ENCODE measurements around the gene LOX. TPM values are rescaled to one million over a fixed set of nuclear protein-coding genes. Genes with fewer than 3 reads are reported as not detected.

Gene LOX
- total and polyA plus RNA-seq, 8 donors: 23.2 to 59.1 (median 26.5) TPM

DNA sequence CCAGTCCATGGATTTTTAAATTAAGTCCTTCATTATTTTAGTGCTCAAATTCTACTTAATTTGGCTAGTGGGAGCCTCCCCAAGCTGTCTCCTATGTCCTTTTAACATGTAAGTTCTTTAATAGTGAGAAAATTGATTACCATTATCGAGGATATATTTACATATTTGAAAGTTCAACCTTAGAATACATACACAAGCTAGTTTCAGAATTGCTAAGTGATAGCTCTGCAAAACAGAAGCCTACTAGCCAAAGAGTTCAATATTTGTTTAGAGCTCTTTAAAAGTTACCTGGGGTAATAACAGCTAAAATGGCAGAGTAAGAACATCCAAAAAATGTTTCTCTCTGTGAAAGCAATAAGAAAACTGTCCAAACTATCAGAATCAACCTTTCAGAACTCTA, 48.2 kb downstream of the LOX start:
- no peak for DNase-seq

DNA sequence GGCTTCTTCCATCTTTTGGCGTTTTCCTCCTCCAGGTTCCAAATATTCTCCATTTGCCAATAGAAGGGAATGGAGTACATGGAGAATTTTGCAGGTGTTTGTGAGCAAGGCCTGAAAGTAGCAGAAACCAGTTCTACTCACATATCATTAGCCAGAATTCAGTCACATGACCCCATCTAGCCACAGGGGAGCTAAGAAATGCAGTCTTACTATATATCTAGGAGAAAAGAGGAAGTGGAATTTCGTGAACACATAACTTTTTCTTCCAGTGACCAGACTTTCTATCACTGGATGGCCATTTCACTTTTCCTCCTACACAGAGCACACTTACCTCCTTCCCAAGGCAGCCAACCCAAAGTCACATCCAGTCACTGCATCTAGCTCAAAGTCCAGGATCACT, 55.1 kb downstream of the LOX start:
- Histone ChIP-seq H3K36me3 (peaks cover 0 to 58% of the 10 kb centered on the region in 2 donors), H3K27ac (no peak overlapping the region), H3K4me1 (no peaks in the 10 kb centered on the region), H3K4me3 (no peak overlapping the region), H3K27me3 (no peaks in the 10 kb centered on the region), H3K9me3 (no peaks in the 10 kb centered on the region)
- no peak for DNase-seq
- ATAC-seq: no peak
- TF ChIP-seq CTCF (IDR thresholded peaks at IDR 0.05): no peak
- intact Hi-C loops (cut with DNase I): no loop called here

More for the DNA sequence above, 48.2 kb downstream of the LOX start:
- peaks cover 0 to 37% of the 10 kb centered on the region in 2 donors for H3K36me3 ChIP-seq
- ATAC-seq: no peak
- H3K27me3 ChIP-seq: no peaks in the 10 kb centered on the region
- intact Hi-C loops (cut with DNase I): no loop called here
- no peaks in the 10 kb centered on the region for H3K9me3 ChIP-seq
- H3K27ac ChIP-seq: no peak overlapping the region
- no peaks in the 10 kb centered on the region for H3K4me1 ChIP-seq
- H3K4me3 ChIP-seq: no peak overlapping the region
- TF ChIP-seq CTCF (IDR thresholded peaks at IDR 0.05): no peak

DNA sequence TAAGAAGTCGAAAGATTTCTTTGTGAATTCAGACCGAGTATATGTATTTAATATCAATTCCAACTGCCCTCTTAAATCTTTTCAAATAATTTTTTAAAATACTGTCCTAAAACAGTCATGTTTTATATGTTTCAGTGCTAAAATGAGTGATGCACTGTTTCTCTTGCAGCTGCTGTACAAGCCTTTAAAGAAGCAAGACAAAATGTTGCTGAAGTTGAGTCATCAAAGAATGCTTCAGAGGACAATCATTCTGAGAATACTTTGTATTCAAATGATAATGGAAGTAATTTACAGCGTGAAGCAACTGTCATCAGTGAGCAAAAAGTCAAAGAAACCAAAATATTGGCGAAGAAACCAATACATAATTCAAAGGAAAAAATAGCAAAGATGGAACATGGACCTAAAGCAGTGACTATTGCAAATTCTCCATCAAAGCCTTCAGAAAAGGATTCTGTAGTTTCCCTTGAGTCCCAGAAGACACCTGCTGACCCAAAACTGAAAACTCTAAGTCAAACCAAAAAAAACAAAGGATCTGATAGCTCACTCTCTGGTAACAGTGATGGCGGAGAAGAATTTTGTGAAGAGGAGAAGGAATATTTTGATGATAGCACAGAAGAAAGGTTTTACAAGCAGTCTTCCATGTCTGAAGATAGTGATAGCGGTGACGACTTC, 58.0 kb downstream of the LOX start:
- ATAC-seq (no peak), DNase-seq (no peak)
- no peak for TF ChIP-seq CTCF (IDR thresholded peaks at IDR 0.05)
- intact Hi-C loops (cut with DNase I): no loop called here
- Histone ChIP-seq H3K27ac (no peak overlapping the region), H3K36me3 (peaks cover 0 to 48% of the 10 kb centered on the region in 2 donors), H3K4me3 (no peak overlapping the region), H3K9me3 (no peaks in the 10 kb centered on the region), H3K4me1 (no peaks in the 10 kb centered on the region), H3K27me3 (no peaks in the 10 kb centered on the region)

- Histone ChIP-seq H3K4me3 (no peak overlapping the region), H3K4me1 (no peaks in the 10 kb centered on the region), H3K36me3 (peaks cover 0 to 7% of the 10 kb centered on the region in 2 donors), H3K27ac (peak overlapping the region in 1 of 2 donors; percentile 13), H3K9me3 (no peaks in the 10 kb centered on the region), H3K27me3 (no peaks in the 10 kb centered on the region)
- DNase-seq (peak in 1 of 4 donors; percentile 9), ATAC-seq (no peak)
- intact Hi-C loops (cut with DNase I): no loop called here
- TF ChIP-seq CTCF (IDR thresholded peaks at IDR 0.05): no peak
Measured at GRCh38 chr5:122015471-122015870, 62.6 kb downstream of the LOX start.

GRCh38 chr5:122014236-122014935, 63.7 kb downstream of the LOX start:
- no peak overlapping the region for H3K4me3 ChIP-seq
- DNase-seq (peak in 1 of 4 donors; percentile 42), ATAC-seq (no peak)
- H3K27me3 ChIP-seq: no peaks in the 10 kb centered on the region
- no peak for TF ChIP-seq CTCF (IDR thresholded peaks at IDR 0.05)
- H3K9me3 ChIP-seq: no peaks in the 10 kb centered on the region
- H3K4me1 ChIP-seq: no peaks in the 10 kb centered on the region
- peak overlapping the region in 1 of 2 donors; percentile 13 for H3K27ac ChIP-seq
- H3K36me3 ChIP-seq: no peaks in the 10 kb centered on the region
- intact Hi-C loops (cut with DNase I): no loop called here

All from left lung (tissue), 10 donors.